Neural crest cell (in vitro differentiated cells): ENCODE results near the gene ZNF23. TPM values are rescaled to one million over a fixed set of nuclear protein-coding genes. Genes with fewer than 3 reads are reported as not detected.

Source experiments
- DNase-seq: peaks from one replicate; pipeline ENCODE4 v3.0.0; 2021; ENCODE audit warnings: low read depth, mixed read lengths, low spot score
- H3K27ac Mint-ChIP-seq: one replicate; pipeline ENCODE4 v1.8.0; 2021; ENCODE audit warnings: mild to moderate bottlenecking, mixed read lengths; ENCODE audit not compliant: unreplicated experiment
- H3K27me3 Mint-ChIP-seq: 2 replicates; pipeline ENCODE4 v1.8.0; 2021; ENCODE audit warnings: low read depth, mild to moderate bottlenecking, mixed read lengths
- H3K36me3 Mint-ChIP-seq: 2 replicates; pipeline ENCODE4 v1.8.0; 2021; ENCODE audit warnings: low read depth, mild to moderate bottlenecking, mixed read lengths
- H3K4me1 Mint-ChIP-seq: 2 replicates; pipeline ENCODE4 v1.8.0; 2021; ENCODE audit warnings: mixed read lengths
- H3K4me3 Mint-ChIP-seq: one replicate; pipeline ENCODE4 v1.8.0; 2021; ENCODE audit warnings: mild to moderate bottlenecking, mixed read lengths
- H3K9me3 Mint-ChIP-seq: 2 replicates; pipeline ENCODE4 v1.8.0; 2021; ENCODE audit warnings: mixed read lengths
- total RNA-seq: library from RNA; stranded (reverse); gene quantifications from 2 replicates; pipeline ENCODE4 v1.2.1, GENCODE V29; 2021
- TF ChIP-seq, protein P1 (sequence below): fragments of 200-600 bp; sonication (generic); conservative IDR thresholded peaks from 2 replicates; pipeline ENCODE4 v1.5.0; 2021; ENCODE audit warnings: antibody characterized with exemption, mild to moderate bottlenecking

Gene ZNF23
- total RNA-seq, 1 donor from 2014 or later = 14.2 TPM

DNA sequence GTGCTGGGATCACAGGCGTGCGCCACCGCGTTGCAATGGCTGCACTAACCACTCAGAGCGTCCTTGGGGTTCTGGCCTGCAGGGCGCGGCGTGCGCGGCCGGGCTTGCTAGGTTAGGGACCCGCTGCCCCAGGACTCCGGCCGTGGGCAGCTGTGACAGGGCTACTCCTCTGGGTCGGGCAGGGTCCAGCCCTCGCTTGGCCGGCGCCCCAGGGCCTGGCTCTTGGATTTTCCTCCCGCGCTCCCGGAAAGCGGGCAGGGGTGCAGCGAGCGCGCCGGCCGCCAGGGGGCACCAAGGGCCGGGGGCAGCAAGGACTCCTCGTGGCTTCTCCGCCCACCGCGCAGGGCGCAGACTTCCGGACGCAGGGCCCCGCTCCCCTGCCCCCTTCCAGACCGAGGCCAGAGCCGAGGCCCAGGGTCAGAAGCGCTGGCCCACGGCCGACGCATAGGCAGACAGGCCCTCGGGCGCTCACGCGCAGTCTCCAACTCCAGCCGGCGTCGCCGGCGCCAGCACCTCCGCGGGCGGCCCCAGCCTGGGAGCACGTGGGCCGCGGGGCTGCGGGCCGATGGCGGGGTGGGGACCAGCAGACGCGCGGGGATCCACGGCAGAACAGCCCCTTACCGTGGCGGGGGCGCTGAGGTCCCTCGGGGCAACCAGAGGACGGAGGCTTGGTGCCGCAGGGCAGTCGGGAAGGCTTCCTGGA, 20.5 kb downstream of the ZNF23 start:
- no peak overlapping the region for H3K4me3 Mint-ChIP-seq
- H3K9me3 Mint-ChIP-seq = peaks cover 14% of the 10 kb centered on the region
- H3K36me3 Mint-ChIP-seq = peaks cover 9% of the 10 kb centered on the region
- H3K4me1 Mint-ChIP-seq = no peaks in the 10 kb centered on the region
- H3K27me3 Mint-ChIP-seq = peaks cover 38% of the 10 kb centered on the region
- H3K27ac Mint-ChIP-seq = no peak overlapping the region
- TF ChIP-seq, protein P1, sequence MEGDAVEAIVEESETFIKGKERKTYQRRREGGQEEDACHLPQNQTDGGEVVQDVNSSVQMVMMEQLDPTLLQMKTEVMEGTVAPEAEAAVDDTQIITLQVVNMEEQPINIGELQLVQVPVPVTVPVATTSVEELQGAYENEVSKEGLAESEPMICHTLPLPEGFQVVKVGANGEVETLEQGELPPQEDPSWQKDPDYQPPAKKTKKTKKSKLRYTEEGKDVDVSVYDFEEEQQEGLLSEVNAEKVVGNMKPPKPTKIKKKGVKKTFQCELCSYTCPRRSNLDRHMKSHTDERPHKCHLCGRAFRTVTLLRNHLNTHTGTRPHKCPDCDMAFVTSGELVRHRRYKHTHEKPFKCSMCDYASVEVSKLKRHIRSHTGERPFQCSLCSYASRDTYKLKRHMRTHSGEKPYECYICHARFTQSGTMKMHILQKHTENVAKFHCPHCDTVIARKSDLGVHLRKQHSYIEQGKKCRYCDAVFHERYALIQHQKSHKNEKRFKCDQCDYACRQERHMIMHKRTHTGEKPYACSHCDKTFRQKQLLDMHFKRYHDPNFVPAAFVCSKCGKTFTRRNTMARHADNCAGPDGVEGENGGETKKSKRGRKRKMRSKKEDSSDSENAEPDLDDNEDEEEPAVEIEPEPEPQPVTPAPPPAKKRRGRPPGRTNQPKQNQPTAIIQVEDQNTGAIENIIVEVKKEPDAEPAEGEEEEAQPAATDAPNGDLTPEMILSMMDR = peak; percentile 28
- no peak for DNase-seq

- Mint-ChIP-seq H3K36me3 (peaks cover 7% of the 10 kb centered on the region), H3K27ac (no peak overlapping the region), H3K27me3 (peaks cover 45% of the 10 kb centered on the region), H3K4me3 (no peak overlapping the region), H3K9me3 (peaks cover 12% of the 10 kb centered on the region), H3K4me1 (no peaks in the 10 kb centered on the region)
- no peak for DNase-seq
- TF ChIP-seq, protein P1 = peak; percentile 38
These were observed 21.2 kb downstream of the ZNF23 start for GRCh38 chr16:71440669-71441347.

GRCh38 chr16:71439523-71439922, 22.5 kb downstream of the ZNF23 start:
- peaks cover 5% of the 10 kb centered on the region for H3K36me3 Mint-ChIP-seq
- H3K9me3 Mint-ChIP-seq = peaks cover 7% of the 10 kb centered on the region
- H3K4me1 Mint-ChIP-seq = no peaks in the 10 kb centered on the region
- no peak overlapping the region for H3K27ac Mint-ChIP-seq
- peaks cover 48% of the 10 kb centered on the region for H3K27me3 Mint-ChIP-seq
- TF ChIP-seq, protein P1 = no peak
- no peak overlapping the region for H3K4me3 Mint-ChIP-seq
- no peak for DNase-seq

DNA sequence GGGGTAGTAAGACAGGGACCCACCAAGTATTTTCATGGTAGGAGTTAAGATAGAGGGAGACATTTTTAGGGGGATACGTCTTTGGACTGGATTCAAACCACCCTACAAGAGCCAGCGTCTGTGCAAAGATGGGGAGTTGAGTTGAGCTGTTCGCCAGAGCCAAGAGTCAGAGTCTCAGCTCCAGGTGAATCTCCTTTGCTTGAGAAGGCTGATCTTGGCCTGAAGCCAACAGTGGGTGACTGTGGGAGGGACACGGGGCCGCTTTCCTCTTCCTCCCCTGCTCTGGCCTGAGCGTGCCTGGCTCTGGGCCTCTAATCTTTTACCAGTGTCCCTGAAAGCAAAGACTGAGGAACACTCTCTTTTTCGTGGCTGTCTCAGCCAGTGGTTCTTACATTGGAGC, 25.6 kb downstream of the ZNF23 start:
- no peak for DNase-seq
- TF ChIP-seq, protein P1 = no peak
- no peak overlapping the region for H3K4me3 Mint-ChIP-seq
- H3K27ac Mint-ChIP-seq = no peak overlapping the region
- no peaks in the 10 kb centered on the region for H3K9me3 Mint-ChIP-seq
- no peaks in the 10 kb centered on the region for H3K36me3 Mint-ChIP-seq
- no peaks in the 10 kb centered on the region for H3K4me1 Mint-ChIP-seq
- H3K27me3 Mint-ChIP-seq = peaks cover 58% of the 10 kb centered on the region

DNA sequence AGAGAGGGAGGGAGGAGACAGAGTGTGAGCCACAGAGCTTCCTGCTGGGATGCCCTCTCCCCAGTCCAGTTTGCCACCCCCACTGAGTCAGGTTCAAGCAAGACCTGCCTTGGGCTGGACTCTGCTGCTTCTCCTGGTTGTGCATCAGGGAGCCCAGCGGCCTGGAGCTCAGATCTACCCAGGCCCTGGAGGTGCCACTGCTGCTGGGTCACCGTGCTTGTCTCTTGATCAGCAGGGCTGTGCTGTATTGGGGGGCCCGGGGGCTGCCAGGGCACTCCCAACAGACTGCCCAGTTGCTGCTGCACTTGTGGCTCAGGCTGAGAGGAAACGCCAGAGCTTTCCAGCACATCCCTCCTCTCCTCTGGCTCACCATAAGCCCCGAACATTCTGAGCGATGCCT, 29.1 kb downstream of the ZNF23 start:
- Mint-ChIP-seq H3K27me3 (peaks cover 66% of the 10 kb centered on the region), H3K9me3 (no peaks in the 10 kb centered on the region), H3K27ac (no peak overlapping the region), H3K4me1 (no peaks in the 10 kb centered on the region), H3K36me3 (no peaks in the 10 kb centered on the region), H3K4me3 (no peak overlapping the region)
- no peak for DNase-seq
- TF ChIP-seq, protein P1 = no peak
